Choroid plexus epithelial cell (primary cell): ENCODE measurements around the gene LBHD2.
A peak's percentile ranks its signal among the peaks of the same experiment; 100 is the strongest.

Experiments used
- DNase-seq: peaks from one replicate; pipeline ENCODE4 v3.0.0-alpha.2; 2010; ENCODE audit warnings: low read depth
- H3K4me3 ChIP-seq: 2 replicates; pipeline ENCODE4 v1.5.1; 2011; ENCODE audit warnings: low read depth, mild to moderate bottlenecking, control low read depth, low read length, moderate library complexity
- CTCF ChIP-seq: conservative IDR thresholded peaks from 2 replicates; pipeline ENCODE4 v1.5.1; 2011; ENCODE audit warnings: low read depth, mild to moderate bottlenecking, control low read depth, inconsistent platforms, low read length, moderate library complexity

LBHD2 gene

DNA sequence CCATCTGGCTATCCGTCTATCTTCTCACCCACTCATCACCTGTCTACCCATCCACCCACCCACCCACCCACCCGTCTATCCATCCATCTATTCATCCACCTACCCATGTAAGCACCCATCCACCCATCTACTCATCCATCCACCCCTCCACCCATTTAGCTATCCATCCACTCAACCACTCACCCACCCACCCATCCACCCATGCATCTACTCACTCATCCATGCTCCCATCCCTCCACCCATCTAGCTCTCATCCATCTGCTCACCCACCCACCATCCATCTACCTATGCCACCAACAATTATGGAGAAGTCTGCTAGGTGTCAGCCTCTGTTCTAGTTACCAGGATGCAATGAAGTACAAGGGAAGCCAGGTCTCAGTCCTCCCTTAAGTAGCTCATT, 50.4 kb downstream of the LBHD2 start:
- no peak for DNase-seq
- no peak overlapping the region for H3K4me3 ChIP-seq
- no peak for TF ChIP-seq CTCF

GRCh38 chr14:103134919-103135318, 50.9 kb downstream of the LBHD2 start:
- no peak for TF ChIP-seq CTCF
- no peak for DNase-seq
- no peak overlapping the region for H3K4me3 ChIP-seq

DNA sequence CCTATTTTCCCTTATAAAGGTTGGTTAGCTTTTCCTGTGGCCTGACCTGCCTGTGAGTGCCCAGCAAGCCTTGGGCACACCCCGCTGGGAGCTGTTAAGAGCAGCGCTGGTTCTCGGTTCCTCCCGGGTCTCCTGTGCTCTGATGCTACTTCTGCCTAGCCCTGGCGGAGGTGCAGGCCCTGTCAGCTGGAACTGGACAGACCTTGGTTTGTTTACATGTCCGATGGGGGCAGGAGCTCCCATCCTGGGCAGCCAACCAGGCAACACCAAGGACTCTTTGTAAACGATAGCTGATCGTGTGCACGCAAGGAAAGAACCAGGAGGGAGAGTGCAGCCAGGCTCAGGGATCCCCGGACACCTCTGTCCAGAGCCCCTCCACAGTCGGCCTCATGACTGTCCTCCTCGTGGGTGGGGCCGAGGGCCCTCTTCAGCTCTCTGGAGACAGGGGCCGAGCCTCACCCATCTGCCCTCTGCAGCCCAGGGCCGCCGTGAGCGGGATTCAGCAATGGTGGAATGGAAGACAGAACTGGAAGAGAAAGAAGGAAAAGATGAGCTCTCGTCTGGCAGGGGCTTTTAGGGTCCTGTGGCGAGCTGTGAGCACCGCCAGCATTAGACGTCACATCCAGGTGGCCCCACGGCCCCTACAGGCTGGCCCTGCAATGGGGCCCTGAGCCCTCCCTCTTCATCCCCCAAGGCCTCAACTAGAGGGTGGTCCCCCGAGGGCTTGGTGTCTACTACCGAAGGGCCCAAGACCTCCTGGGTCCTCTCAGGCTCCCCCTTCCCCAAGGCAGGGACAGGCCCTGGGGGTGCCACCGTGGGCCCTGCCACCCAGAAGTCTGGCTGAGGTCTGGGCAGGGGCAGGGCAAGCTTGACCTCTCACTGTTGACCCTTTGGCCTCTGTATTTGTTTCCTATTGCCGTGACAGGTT, 51.6 kb downstream of the LBHD2 start:
- DNase-seq = no peak
- H3K4me3 ChIP-seq = no peak overlapping the region
- no peak for TF ChIP-seq CTCF

- peak; percentile 16 for TF ChIP-seq CTCF
- peak; percentile 58 for DNase-seq
- H3K4me3 ChIP-seq = no peak overlapping the region
These were observed 52.6 kb downstream of the LBHD2 start for GRCh38 chr14:103136388-103137271.

GRCh38 chr14:103137689-103138300, 53.8 kb downstream of the LBHD2 start:
- TF ChIP-seq CTCF = no peak

GRCh38 chr14:103138301-103139131, 54.5 kb downstream of the LBHD2 start:
- no peak for TF ChIP-seq CTCF
- DNase-seq = no peak
- H3K4me3 ChIP-seq = no peak overlapping the region

More at GRCh38 chr14:103137689-103138300, 53.8 kb downstream of the LBHD2 start:
- no peak for DNase-seq
- H3K4me3 ChIP-seq = no peak overlapping the region
